ENCODE data around the gene HSD11B2.

HSD11B2 gene

GRCh38 chr16:67445913-67446907, 15.3 kb downstream of the HSD11B2 start:
- peaks cover 7 to 8% of the 10 kb centered on the region in 2 donors for H3K36me3 ChIP-seq (ENCODE audit: control insufficient read depth in 2 of 2, insufficient read depth in 2 of 2, low read length in 2 of 2)
- H3K4me1 ChIP-seq (ENCODE audit: control insufficient read depth, insufficient read depth, low read length): peaks cover 89% of the 10 kb centered on the region

GRCh38 chr16:67446968-67447507, 16.1 kb downstream of the HSD11B2 start:
- Histone ChIP-seq H3K27ac (ENCODE audit: low read length) (peak overlapping the region; percentile 31), H3K27me3 (ENCODE audit: control insufficient read depth in 1 of 2, insufficient read depth in 2 of 2, low read length in 2 of 2) (no peaks in the 10 kb centered on the region), H3K4me3 (ENCODE audit: low read length in 2 of 2) (no peak overlapping the region), H3K4me1 (ENCODE audit: control insufficient read depth, insufficient read depth, low read length) (peaks cover 87% of the 10 kb centered on the region), H3K9ac (ENCODE audit: low read length in 2 of 2) (peak overlapping the region in 1 of 2 donors; percentile 47), H3K9me3 (ENCODE audit: control insufficient read depth in 2 of 2, low read length in 2 of 2) (no peaks in the 10 kb centered on the region), H3K36me3 (ENCODE audit: control insufficient read depth in 2 of 2, insufficient read depth in 2 of 2, low read length in 2 of 2) (peaks cover 10 to 12% of the 10 kb centered on the region in 2 donors)

More at GRCh38 chr16:67445913-67446907, 15.3 kb downstream of the HSD11B2 start:
- Histone ChIP-seq H3K27ac (ENCODE audit: low read length) (peak overlapping the region; percentile 31), H3K4me3 (ENCODE audit: low read length in 2 of 2) (peak overlapping the region in 1 of 2 donors; percentile 22), H3K27me3 (ENCODE audit: control insufficient read depth in 1 of 2, insufficient read depth in 2 of 2, low read length in 2 of 2) (no peaks in the 10 kb centered on the region), H3K9ac (ENCODE audit: low read length in 2 of 2) (peak overlapping the region in 1 of 2 donors; percentile 51), H3K9me3 (ENCODE audit: control insufficient read depth in 2 of 2, low read length in 2 of 2) (no peaks in the 10 kb centered on the region)

GRCh38 chr16:67447508-67448076, 16.7 kb downstream of the HSD11B2 start:
- Histone ChIP-seq H3K4me1 (ENCODE audit: control insufficient read depth, insufficient read depth, low read length) (peaks cover 85% of the 10 kb centered on the region), H3K36me3 (ENCODE audit: control insufficient read depth in 2 of 2, insufficient read depth in 2 of 2, low read length in 2 of 2) (peaks cover 10 to 13% of the 10 kb centered on the region in 2 donors), H3K27me3 (ENCODE audit: control insufficient read depth in 1 of 2, insufficient read depth in 2 of 2, low read length in 2 of 2) (no peaks in the 10 kb centered on the region), H3K4me3 (ENCODE audit: low read length in 2 of 2) (no peak overlapping the region), H3K9me3 (ENCODE audit: control insufficient read depth in 2 of 2, low read length in 2 of 2) (no peaks in the 10 kb centered on the region), H3K27ac (ENCODE audit: low read length) (no peak overlapping the region), H3K9ac (ENCODE audit: low read length in 2 of 2) (no peak overlapping the region)

GRCh38 chr16:67448580-67448979, 17.7 kb downstream of the HSD11B2 start:
- Histone ChIP-seq H3K36me3 (ENCODE audit: control insufficient read depth in 2 of 2, insufficient read depth in 2 of 2, low read length in 2 of 2) (peaks cover 13 to 19% of the 10 kb centered on the region in 2 donors), H3K9ac (ENCODE audit: low read length in 2 of 2) (no peak overlapping the region), H3K9me3 (ENCODE audit: control insufficient read depth in 2 of 2, low read length in 2 of 2) (no peaks in the 10 kb centered on the region), H3K27ac (ENCODE audit: low read length) (no peak overlapping the region), H3K27me3 (ENCODE audit: control insufficient read depth in 1 of 2, insufficient read depth in 2 of 2, low read length in 2 of 2) (no peaks in the 10 kb centered on the region), H3K4me1 (ENCODE audit: control insufficient read depth, insufficient read depth, low read length) (peaks cover 81% of the 10 kb centered on the region), H3K4me3 (ENCODE audit: low read length in 2 of 2) (no peak overlapping the region)

GRCh38 chr16:67449336-67449735, 18.4 kb downstream of the HSD11B2 start:
- H3K36me3 ChIP-seq (ENCODE audit: control insufficient read depth in 2 of 2, insufficient read depth in 2 of 2, low read length in 2 of 2): peaks cover 13 to 19% of the 10 kb centered on the region in 2 donors

GRCh38 chr16:67449739-67450138, 18.8 kb downstream of the HSD11B2 start:
- Histone ChIP-seq H3K9ac (ENCODE audit: low read length in 2 of 2) (no peak overlapping the region), H3K4me1 (ENCODE audit: control insufficient read depth, insufficient read depth, low read length) (peaks cover 70% of the 10 kb centered on the region), H3K27ac (ENCODE audit: low read length) (no peak overlapping the region), H3K4me3 (ENCODE audit: low read length in 2 of 2) (no peak overlapping the region), H3K27me3 (ENCODE audit: control insufficient read depth in 1 of 2, insufficient read depth in 2 of 2, low read length in 2 of 2) (no peaks in the 10 kb centered on the region), H3K9me3 (ENCODE audit: control insufficient read depth in 2 of 2, low read length in 2 of 2) (no peaks in the 10 kb centered on the region), H3K36me3 (ENCODE audit: control insufficient read depth in 2 of 2, insufficient read depth in 2 of 2, low read length in 2 of 2) (peaks cover 13 to 19% of the 10 kb centered on the region in 2 donors)

More at GRCh38 chr16:67449336-67449735, 18.4 kb downstream of the HSD11B2 start:
- H3K27me3 ChIP-seq (ENCODE audit: control insufficient read depth in 1 of 2, insufficient read depth in 2 of 2, low read length in 2 of 2): no peaks in the 10 kb centered on the region
- no peak overlapping the region for H3K9ac ChIP-seq (ENCODE audit: low read length in 2 of 2)
- H3K4me1 ChIP-seq (ENCODE audit: control insufficient read depth, insufficient read depth, low read length): peaks cover 73% of the 10 kb centered on the region
- H3K9me3 ChIP-seq (ENCODE audit: control insufficient read depth in 2 of 2, low read length in 2 of 2): no peaks in the 10 kb centered on the region
- no peak overlapping the region for H3K4me3 ChIP-seq (ENCODE audit: low read length in 2 of 2)
- no peak overlapping the region for H3K27ac ChIP-seq (ENCODE audit: low read length)

- Histone ChIP-seq H3K9me3 (ENCODE audit: control insufficient read depth in 2 of 2, low read length in 2 of 2) (no peaks in the 10 kb centered on the region), H3K4me1 (ENCODE audit: control insufficient read depth, insufficient read depth, low read length) (peaks cover 55% of the 10 kb centered on the region), H3K36me3 (ENCODE audit: control insufficient read depth in 2 of 2, insufficient read depth in 2 of 2, low read length in 2 of 2) (peaks cover 13 to 19% of the 10 kb centered on the region in 2 donors), H3K9ac (ENCODE audit: low read length in 2 of 2) (peak overlapping the region in 1 of 2 donors; percentile 29), H3K27ac (ENCODE audit: low read length) (no peak overlapping the region), H3K27me3 (ENCODE audit: control insufficient read depth in 1 of 2, insufficient read depth in 2 of 2, low read length in 2 of 2) (no peaks in the 10 kb centered on the region), H3K4me3 (ENCODE audit: low read length in 2 of 2) (no peak overlapping the region)
These were observed 20.3 kb downstream of the HSD11B2 start for GRCh38 chr16:67451061-67451703.

GRCh38 chr16:67451704-67452435, 20.9 kb downstream of the HSD11B2 start:
- H3K9me3 ChIP-seq (ENCODE audit: control insufficient read depth in 2 of 2, low read length in 2 of 2): no peaks in the 10 kb centered on the region
- no peak overlapping the region for H3K4me3 ChIP-seq (ENCODE audit: low read length in 2 of 2)
- peak overlapping the region in 1 of 2 donors; percentile 29 for H3K9ac ChIP-seq (ENCODE audit: low read length in 2 of 2)
- peaks cover 13 to 19% of the 10 kb centered on the region in 2 donors for H3K36me3 ChIP-seq (ENCODE audit: control insufficient read depth in 2 of 2, insufficient read depth in 2 of 2, low read length in 2 of 2)
- H3K4me1 ChIP-seq (ENCODE audit: control insufficient read depth, insufficient read depth, low read length): peaks cover 54% of the 10 kb centered on the region
- H3K27ac ChIP-seq (ENCODE audit: low read length): no peak overlapping the region
- no peaks in the 10 kb centered on the region for H3K27me3 ChIP-seq (ENCODE audit: control insufficient read depth in 1 of 2, insufficient read depth in 2 of 2, low read length in 2 of 2)

- H3K4me3 ChIP-seq (ENCODE audit: low read length in 2 of 2): no peak overlapping the region
- H3K4me1 ChIP-seq (ENCODE audit: control insufficient read depth, insufficient read depth, low read length): peaks cover 61% of the 10 kb centered on the region
- H3K27ac ChIP-seq (ENCODE audit: low read length): no peak overlapping the region
- H3K9me3 ChIP-seq (ENCODE audit: control insufficient read depth in 2 of 2, low read length in 2 of 2): no peaks in the 10 kb centered on the region
- no peak overlapping the region for H3K9ac ChIP-seq (ENCODE audit: low read length in 2 of 2)
- peaks cover 13 to 15% of the 10 kb centered on the region in 2 donors for H3K36me3 ChIP-seq (ENCODE audit: control insufficient read depth in 2 of 2, insufficient read depth in 2 of 2, low read length in 2 of 2)
- H3K27me3 ChIP-seq (ENCODE audit: control insufficient read depth in 1 of 2, insufficient read depth in 2 of 2, low read length in 2 of 2): no peaks in the 10 kb centered on the region
These were observed 23.2 kb downstream of the HSD11B2 start for GRCh38 chr16:67454104-67454503.

GRCh38 chr16:67454852-67455251, 23.9 kb downstream of the HSD11B2 start:
- H3K4me1 ChIP-seq (ENCODE audit: control insufficient read depth, insufficient read depth, low read length): peaks cover 61% of the 10 kb centered on the region
- no peak overlapping the region for H3K9ac ChIP-seq (ENCODE audit: low read length in 2 of 2)
- H3K27me3 ChIP-seq (ENCODE audit: control insufficient read depth in 1 of 2, insufficient read depth in 2 of 2, low read length in 2 of 2): no peaks in the 10 kb centered on the region
- H3K27ac ChIP-seq (ENCODE audit: low read length): no peak overlapping the region
- no peaks in the 10 kb centered on the region for H3K9me3 ChIP-seq (ENCODE audit: control insufficient read depth in 2 of 2, low read length in 2 of 2)
- H3K36me3 ChIP-seq (ENCODE audit: control insufficient read depth in 2 of 2, insufficient read depth in 2 of 2, low read length in 2 of 2): peaks cover 7 to 15% of the 10 kb centered on the region in 2 donors
- no peak overlapping the region for H3K4me3 ChIP-seq (ENCODE audit: low read length in 2 of 2)

All from stomach smooth muscle (tissue), 2 donors.